ENCODE data around the gene EEF2.

Gene EEF2

GRCh38 chr19:4027146-4027545 lies 41.9 kb upstream of the EEF2 start:
- TF ChIP-seq CTCF (IDR thresholded peaks at IDR 0.05), result no peak
- Histone ChIP-seq H3K9me3 (ENCODE audit: control insufficient read depth, low read length) (no peaks in the 10 kb centered on the region), H3K4me3 (ENCODE audit: low read depth, low read length) (no peak overlapping the region), H3K4me2 (ENCODE audit: low read length) (no peak overlapping the region), H3K36me3 (ENCODE audit: control insufficient read depth, insufficient read depth, low read length) (no peaks in the 10 kb centered on the region), H3K27ac (no peak overlapping the region), H3K27me3 (ENCODE audit: control insufficient read depth, insufficient read depth, low read length) (no peaks in the 10 kb centered on the region), H3K9ac (no peak overlapping the region), H2AFZ (no peak overlapping the region), H3K79me2 (peaks cover under 1% of the 10 kb centered on the region), H3K4me1 (no peaks in the 10 kb centered on the region)

- peaks cover 3% of the 10 kb centered on the region for H3K79me2 ChIP-seq
- no peak overlapping the region for H3K9ac ChIP-seq
- no peaks in the 10 kb centered on the region for H3K9me3 ChIP-seq (ENCODE audit: control insufficient read depth, low read length)
- H2AFZ ChIP-seq, result no peak overlapping the region
- no peak overlapping the region for H3K27ac ChIP-seq
- no peaks in the 10 kb centered on the region for H3K4me1 ChIP-seq
- no peaks in the 10 kb centered on the region for H3K36me3 ChIP-seq (ENCODE audit: control insufficient read depth, insufficient read depth, low read length)
- no peaks in the 10 kb centered on the region for H3K27me3 ChIP-seq (ENCODE audit: control insufficient read depth, insufficient read depth, low read length)
- no peak overlapping the region for H3K4me3 ChIP-seq (ENCODE audit: low read depth, low read length)
- TF ChIP-seq CTCF (IDR thresholded peaks at IDR 0.05), result no peak
- H3K4me2 ChIP-seq (ENCODE audit: low read length), result no peak overlapping the region
Measured at GRCh38 chr19:4025317-4025716, 40.1 kb upstream of the EEF2 start.

GRCh38 chr19:4023600-4024398 lies 38.5 kb upstream of the EEF2 start:
- no peaks in the 10 kb centered on the region for H3K9me3 ChIP-seq (ENCODE audit: control insufficient read depth, low read length)
- TF ChIP-seq CTCF (IDR thresholded peaks at IDR 0.05), result no peak
- peaks cover 6% of the 10 kb centered on the region for H3K79me2 ChIP-seq
- H3K4me3 ChIP-seq (ENCODE audit: low read depth, low read length), result no peak overlapping the region
- H3K4me2 ChIP-seq (ENCODE audit: low read length), result no peak overlapping the region
- no peaks in the 10 kb centered on the region for H3K36me3 ChIP-seq (ENCODE audit: control insufficient read depth, insufficient read depth, low read length)
- H3K4me1 ChIP-seq, result no peaks in the 10 kb centered on the region
- no peaks in the 10 kb centered on the region for H3K27me3 ChIP-seq (ENCODE audit: control insufficient read depth, insufficient read depth, low read length)
- no peak overlapping the region for H3K9ac ChIP-seq
- H3K27ac ChIP-seq, result no peak overlapping the region
- no peak overlapping the region for H2AFZ ChIP-seq

GRCh38 chr19:4019578-4019977 lies 34.3 kb upstream of the EEF2 start:
- TF ChIP-seq CTCF (IDR thresholded peaks at IDR 0.05), result no peak
- Histone ChIP-seq H3K27me3 (ENCODE audit: control insufficient read depth, insufficient read depth, low read length) (no peaks in the 10 kb centered on the region), H3K4me3 (ENCODE audit: low read depth, low read length) (no peak overlapping the region), H3K27ac (no peak overlapping the region), H2AFZ (no peak overlapping the region), H3K9me3 (ENCODE audit: control insufficient read depth, low read length) (no peaks in the 10 kb centered on the region), H3K9ac (no peak overlapping the region), H3K4me2 (ENCODE audit: low read length) (no peak overlapping the region), H3K36me3 (ENCODE audit: control insufficient read depth, insufficient read depth, low read length) (no peaks in the 10 kb centered on the region), H3K79me2 (peaks cover 33% of the 10 kb centered on the region), H3K4me1 (no peaks in the 10 kb centered on the region)
